Measurements from ENCODE around the gene EIF5AL1. TPM values are rescaled to one million over a fixed set of nuclear protein-coding genes. Genes with fewer than 3 reads are reported as not detected.
"Not testable (repeated sequence)": the region's sequence is repeated elsewhere in the genome, so short reads cannot be mapped to it uniquely, and the experiment has no call there.

EIF5AL1 gene
- total and polyA plus RNA-seq, 2 of the 8 experiments (the other 6 are each of a cell fraction or from before 2014, with no cell fraction given): 1.7 to 2.2 TPM

DNA sequence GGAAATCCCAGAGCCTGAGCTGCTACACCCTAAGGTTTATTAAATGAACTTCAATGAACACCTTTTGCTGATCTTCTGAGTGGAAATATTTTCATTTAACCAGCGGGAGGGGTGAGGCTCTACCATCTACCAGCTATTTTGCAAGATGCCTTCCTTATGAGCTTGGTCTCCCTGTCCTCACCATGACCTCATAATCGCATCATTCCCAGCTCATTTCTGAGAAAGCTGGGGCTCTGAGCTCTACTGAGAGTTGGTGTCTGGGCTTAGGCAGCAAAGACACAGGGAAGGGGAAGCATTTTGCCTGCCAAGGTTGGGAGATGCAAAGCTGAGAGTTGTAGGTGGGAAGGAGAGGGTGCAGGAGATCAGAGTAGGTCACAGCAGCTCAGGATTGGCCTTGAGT, 7.8 kb upstream of the EIF5AL1 start:
- no CpG with 5 or more reads among the region's 2 CpGs for WGBS, 2 experiments (ENCODE audit: extremely low coverage in 1 of 2, insufficient coverage in 1 of 2, insufficient read length in 1 of 2, insufficient replicate concordance in 2 of 2, low coverage in 1 of 2, low lambda C conversion rate in 2 of 2, missing lambda C conversion rate in 1 of 2)
- FAIRE-seq; H4K8ac ChIP-seq (ENCODE audit: extremely low read depth, insufficient read depth, low read length); H2BK20ac ChIP-seq (ENCODE audit: low read length); H4K91ac ChIP-seq (replicated peaks; ENCODE audit: insufficient read length, low read length); H2AFZ ChIP-seq (ENCODE audit: low read length); H3K79me1 ChIP-seq (ENCODE audit: low read depth, low read length); H3K9ac ChIP-seq (replicated peaks in 1 of 4; ENCODE audit: extremely low read depth in 1 of 4, low read depth in 3 of 4, low read length in 3 of 4); H3K18ac ChIP-seq (ENCODE audit: extremely low read depth, low read length); H3K23ac ChIP-seq (ENCODE audit: insufficient read length); H3K4me3 ChIP-seq (ENCODE audit: extremely low read depth in 1 of 4, insufficient read depth in 2 of 4, low read depth in 3 of 4, low read length in 4 of 4); H2BK12ac ChIP-seq (ENCODE audit: low read depth, low read length); CTCF ChIA-PET (ENCODE audit: partially characterized antibody); H3K27ac ChIP-seq (ENCODE audit: low read depth, low read length); H3K79me2 ChIP-seq (ENCODE audit: control insufficient read depth in 1 of 2, insufficient read depth in 2 of 2, low read length in 2 of 2); H3K23me2 ChIP-seq (ENCODE audit: low read depth, low read length); DNase-seq (ENCODE audit: low read depth in 1 of 2, low spot score in 2 of 2); H2BK120ac ChIP-seq (replicated peaks; ENCODE audit: low read depth, low read length); H3K36me3 ChIP-seq (ENCODE audit: control insufficient read depth in 2 of 4, insufficient read depth in 4 of 4, low read length in 3 of 4); H2BK5ac ChIP-seq (ENCODE audit: low read depth, low read length); H3K27me3 ChIP-seq (replicated peaks in 1 of 4; ENCODE audit: control insufficient read depth in 3 of 4, extremely low read depth in 1 of 4, insufficient read depth in 3 of 4, low read length in 3 of 4); H3K56ac ChIP-seq (replicated peaks; ENCODE audit: insufficient read length, low read depth, low read length); H3K4ac ChIP-seq (replicated peaks; ENCODE audit: insufficient read length, low read depth, low read length); H4K5ac ChIP-seq (ENCODE audit: insufficient read length, low read depth, low read length); H4K20me1 ChIP-seq (replicated peaks in 1 of 2; ENCODE audit: control insufficient read depth in 1 of 2, insufficient read depth in 2 of 2, low read length in 2 of 2); H3K9me3 ChIP-seq (ENCODE audit: insufficient read depth in 2 of 2, low read depth in 1 of 2, low read length in 1 of 2); H3K14ac ChIP-seq (ENCODE audit: insufficient read length); H3K4me1 ChIP-seq (replicated peaks in 1 of 4; ENCODE audit: control insufficient read depth in 3 of 4, insufficient read depth in 4 of 4, low read length in 3 of 4); H2BK15ac ChIP-seq (ENCODE audit: low read length); H3K4me2 ChIP-seq (ENCODE audit: insufficient read depth in 1 of 2, low read depth in 2 of 2, low read length in 2 of 2); POLR2A ChIA-PET (ENCODE audit: partially characterized antibody); H2AK5ac ChIP-seq (ENCODE audit: low read depth, low read length): not testable (repeated sequence)

DNA sequence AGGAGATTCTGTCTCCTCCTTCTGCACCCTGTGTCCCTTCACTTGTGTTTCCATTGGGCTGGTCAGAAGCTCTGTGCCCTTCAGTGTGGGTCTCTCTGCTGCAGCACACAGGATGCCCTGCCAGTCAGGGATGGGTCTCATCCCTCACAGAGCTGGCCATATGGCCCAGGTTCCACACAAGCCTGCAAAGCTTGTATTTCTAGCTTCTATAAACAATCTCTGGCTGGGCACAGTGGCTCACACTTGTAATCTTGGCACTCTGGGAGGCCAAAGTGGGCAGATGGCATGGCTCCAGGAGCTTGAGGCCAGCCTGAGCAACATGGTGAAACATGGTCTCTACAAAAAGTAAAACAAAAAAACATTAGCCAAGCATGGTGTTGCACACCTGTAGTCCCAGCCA, 7.0 kb upstream of the EIF5AL1 start:
- POLR2A ChIA-PET (ENCODE audit: partially characterized antibody); H3K18ac ChIP-seq (ENCODE audit: extremely low read depth, low read length); H3K79me2 ChIP-seq (ENCODE audit: control insufficient read depth in 1 of 2, insufficient read depth in 2 of 2, low read length in 2 of 2); H3K4me2 ChIP-seq (ENCODE audit: insufficient read depth in 1 of 2, low read depth in 2 of 2, low read length in 2 of 2); H2AK5ac ChIP-seq (ENCODE audit: low read depth, low read length); H2BK5ac ChIP-seq (ENCODE audit: low read depth, low read length); H2AFZ ChIP-seq (ENCODE audit: low read length); H3K23me2 ChIP-seq (ENCODE audit: low read depth, low read length); H2BK20ac ChIP-seq (ENCODE audit: low read length); H3K27ac ChIP-seq (ENCODE audit: low read depth, low read length); H4K20me1 ChIP-seq (replicated peaks in 1 of 2; ENCODE audit: control insufficient read depth in 1 of 2, insufficient read depth in 2 of 2, low read length in 2 of 2); H4K5ac ChIP-seq (ENCODE audit: insufficient read length, low read depth, low read length); H2BK120ac ChIP-seq (replicated peaks; ENCODE audit: low read depth, low read length); H3K27me3 ChIP-seq (replicated peaks in 1 of 4; ENCODE audit: control insufficient read depth in 3 of 4, extremely low read depth in 1 of 4, insufficient read depth in 3 of 4, low read length in 3 of 4); H2BK12ac ChIP-seq (ENCODE audit: low read depth, low read length); H3K36me3 ChIP-seq (ENCODE audit: control insufficient read depth in 2 of 4, insufficient read depth in 4 of 4, low read length in 3 of 4); H2BK15ac ChIP-seq (ENCODE audit: low read length); H3K4ac ChIP-seq (replicated peaks; ENCODE audit: insufficient read length, low read depth, low read length); H3K4me1 ChIP-seq (replicated peaks in 1 of 4; ENCODE audit: control insufficient read depth in 3 of 4, insufficient read depth in 4 of 4, low read length in 3 of 4); H3K9me3 ChIP-seq (ENCODE audit: insufficient read depth in 2 of 2, low read depth in 1 of 2, low read length in 1 of 2); H3K9ac ChIP-seq (replicated peaks in 1 of 4; ENCODE audit: extremely low read depth in 1 of 4, low read depth in 3 of 4, low read length in 3 of 4); H3K14ac ChIP-seq (ENCODE audit: insufficient read length); H3K23ac ChIP-seq (ENCODE audit: insufficient read length); H4K91ac ChIP-seq (replicated peaks; ENCODE audit: insufficient read length, low read length); H3K79me1 ChIP-seq (ENCODE audit: low read depth, low read length); FAIRE-seq; H3K56ac ChIP-seq (replicated peaks; ENCODE audit: insufficient read length, low read depth, low read length); DNase-seq (ENCODE audit: low read depth in 1 of 2, low spot score in 2 of 2); H3K4me3 ChIP-seq (ENCODE audit: extremely low read depth in 1 of 4, insufficient read depth in 2 of 4, low read depth in 3 of 4, low read length in 4 of 4); H4K8ac ChIP-seq (ENCODE audit: extremely low read depth, insufficient read depth, low read length): not testable (repeated sequence)
- CTCF ChIA-PET (ENCODE audit: partially characterized antibody): interaction anchor here (0.8 to 1.9 kb wide), 4 partner anchors 17 to 240 kb away, joined by 3 to 7 read pairs (median 5); no protein-coding TSS in a partner anchor
